Keratinocyte (primary cell): ENCODE data around the gene YAE1.

Experiments
- CTCF ChIP-seq, 3 experiments: IDR thresholded peaks in 1 of 3; conservative IDR thresholded peaks in 1 of 3; optimal IDR thresholded peaks in 1 of 3; 2 replicates in 2 of 3; 3 replicates in 1 of 3; pipeline versions ENCODE3 to v1.5.1; 2011; ENCODE audit warnings: low read length in 3 of 3, mild to moderate bottlenecking in 3 of 3, moderate library complexity in 2 of 3, control low read depth in 1 of 3, inconsistent platforms in 1 of 3; ENCODE audit not compliant: insufficient read depth in 2 of 3; ENCODE audit errors: extremely low read depth in 1 of 3
- EZH2 ChIP-seq: IDR thresholded peaks from one replicate; pipeline ENCODE4 v1.6.1; 2012; ENCODE audit warnings: inconsistent platforms, mild to moderate bottlenecking, low read length, moderate library complexity

GRCh38 chr7:39557911-39558310, 8.3 kb upstream of the YAE1 start:
- TF ChIP-seq CTCF (optimal IDR thresholded peaks at IDR 0.05 in 1 of 3, IDR thresholded peaks at IDR 0.05 in 1 of 3, conservative IDR thresholded peaks at IDR 0.05 in 1 of 3; ENCODE audit: extremely low read depth in 1 of 3, insufficient read depth in 2 of 3, low read length in 3 of 3) = no peak
- TF ChIP-seq EZH2 = no peak
